Stimulated activated CD8-positive, alpha-beta memory T cell treated with anti-CD3 and anti-CD28 coated beads, Interleukin-7, amount 100 ng/mL, for 4 hours (primary cell): ENCODE results near the gene GDF7.
"Not testable (repeated sequence)": the region's sequence is repeated elsewhere in the genome, so short reads cannot be mapped to it uniquely, and the experiment has no call there.

Experiments used
- DNase-seq, 2 donors: peaks; one replicate each; pipeline ENCODE4 v3.0.0-alpha.2; 2020; ENCODE audit warnings: low read depth in 2 of 2

Gene GDF7

DNA sequence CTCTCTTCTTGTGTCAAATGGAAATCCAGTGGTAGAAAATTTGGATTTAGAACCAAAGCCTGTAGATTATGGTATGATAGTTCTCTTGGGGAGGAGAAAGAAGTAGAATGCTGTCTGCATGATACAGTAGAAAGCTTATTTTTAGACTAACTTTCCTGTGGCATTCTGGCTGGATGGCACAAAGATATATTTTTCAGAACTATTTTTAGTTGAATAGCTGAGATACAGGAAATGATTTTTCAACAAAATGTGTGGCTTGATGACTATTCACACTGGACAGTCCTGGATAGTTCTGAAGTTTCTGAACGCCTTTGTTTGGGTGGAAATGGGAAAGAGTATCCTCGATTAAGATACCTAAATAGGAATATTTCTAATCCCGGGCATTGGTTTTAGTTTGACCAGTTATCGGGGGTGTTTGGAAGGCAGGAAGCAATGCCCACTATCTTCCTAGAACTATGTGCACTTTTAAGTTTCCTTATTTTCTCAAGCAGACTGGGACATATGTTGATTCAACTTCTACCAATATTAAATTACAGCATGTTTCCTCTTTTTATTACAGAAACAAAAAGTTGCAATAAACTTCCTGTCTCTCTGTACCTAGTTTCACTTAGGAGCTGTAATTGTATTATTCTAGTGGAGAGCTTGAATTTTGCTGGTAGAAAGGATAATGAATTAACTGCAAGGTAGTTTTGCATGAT lies 32.1 kb downstream of the GDF7 start:
- no peak for DNase-seq

GRCh38 chr2:20702563-20702962 lies 35.6 kb downstream of the GDF7 start:
- no peak for DNase-seq

- DNase-seq, result no peak
Observed at GRCh38 chr2:20704886-20705285, 37.9 kb downstream of the GDF7 start.

- DNase-seq, result no peak
Observed at GRCh38 chr2:20706217-20706616, 39.3 kb downstream of the GDF7 start.

DNA sequence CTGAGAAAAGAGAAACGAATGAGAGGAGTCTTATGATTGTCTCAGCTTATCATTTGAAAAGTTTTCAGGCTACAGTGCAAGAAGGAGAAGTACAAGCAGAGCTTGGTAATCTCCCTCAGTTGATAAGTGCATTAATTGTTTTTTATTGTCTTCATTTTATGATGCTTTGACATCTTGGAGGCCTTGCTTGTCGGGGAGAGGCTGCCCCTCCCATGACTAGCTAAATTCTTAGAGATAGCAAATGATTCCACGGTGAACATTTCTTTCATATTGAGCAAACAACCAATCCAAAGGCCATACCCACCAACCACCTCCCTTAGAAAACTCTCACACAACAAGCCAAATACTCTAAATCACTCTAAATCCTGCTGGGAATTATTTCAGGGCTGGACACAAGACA lies 39.8 kb downstream of the GDF7 start:
- no peak for DNase-seq

GRCh38 chr2:20707601-20708000 lies 40.7 kb downstream of the GDF7 start:
- no peak for DNase-seq

GRCh38 chr2:20711641-20712040 lies 44.7 kb downstream of the GDF7 start:
- DNase-seq, result not testable (repeated sequence)

GRCh38 chr2:20713585-20713984 lies 46.6 kb downstream of the GDF7 start:
- DNase-seq, result not testable (repeated sequence)

DNA sequence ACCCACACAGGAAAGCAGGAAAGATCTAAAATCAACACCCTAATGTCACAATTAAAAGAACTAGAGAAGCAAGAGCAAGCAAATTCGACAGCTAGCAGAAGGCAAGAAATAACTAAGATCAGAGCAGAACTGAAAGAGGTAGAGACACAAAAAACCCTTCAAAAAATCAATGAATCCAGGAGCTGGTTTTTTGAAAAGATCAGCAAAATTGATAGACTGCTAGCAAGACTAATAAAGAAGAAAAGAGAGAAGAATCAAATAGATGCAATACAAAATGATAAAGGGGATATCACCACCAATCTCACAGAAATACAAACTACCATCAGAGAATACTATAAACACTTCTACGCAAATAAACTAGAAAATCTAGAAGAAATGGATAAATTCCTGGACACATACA lies 47.5 kb downstream of the GDF7 start:
- DNase-seq, result not testable (repeated sequence)

- DNase-seq, result not testable (repeated sequence)
Observed at GRCh38 chr2:20716164-20716563, 49.2 kb downstream of the GDF7 start.

- no peak for DNase-seq
Observed at GRCh38 chr2:20717641-20718040, 50.7 kb downstream of the GDF7 start.

GRCh38 chr2:20722592-20723240 lies 55.8 kb downstream of the GDF7 start:
- DNase-seq, result no peak

- DNase-seq, result no peak
Observed at GRCh38 chr2:20723543-20723942, 56.6 kb downstream of the GDF7 start.

- DNase-seq, result no peak
Observed at GRCh38 chr2:20724500-20725053, 57.6 kb downstream of the GDF7 start.

DNA sequence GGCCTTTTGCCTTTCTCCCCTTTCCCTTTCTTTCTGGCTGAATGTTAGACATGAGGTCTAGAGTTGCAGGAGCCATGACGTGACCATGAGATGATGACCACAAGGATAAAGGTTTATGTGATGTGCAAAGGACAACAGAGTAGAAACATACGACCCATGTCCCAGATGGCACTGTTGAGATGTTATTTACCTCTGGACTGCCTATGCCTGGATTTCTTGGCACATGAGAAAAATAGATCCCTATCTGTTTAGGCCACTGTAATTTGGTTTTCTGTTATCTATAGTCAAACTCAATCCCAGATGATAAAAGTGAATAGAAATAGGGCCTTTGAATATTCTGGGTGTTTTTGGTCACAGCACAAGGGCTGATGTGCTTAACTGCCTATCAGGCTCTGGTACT lies 58.8 kb downstream of the GDF7 start:
- DNase-seq, result no peak

DNA sequence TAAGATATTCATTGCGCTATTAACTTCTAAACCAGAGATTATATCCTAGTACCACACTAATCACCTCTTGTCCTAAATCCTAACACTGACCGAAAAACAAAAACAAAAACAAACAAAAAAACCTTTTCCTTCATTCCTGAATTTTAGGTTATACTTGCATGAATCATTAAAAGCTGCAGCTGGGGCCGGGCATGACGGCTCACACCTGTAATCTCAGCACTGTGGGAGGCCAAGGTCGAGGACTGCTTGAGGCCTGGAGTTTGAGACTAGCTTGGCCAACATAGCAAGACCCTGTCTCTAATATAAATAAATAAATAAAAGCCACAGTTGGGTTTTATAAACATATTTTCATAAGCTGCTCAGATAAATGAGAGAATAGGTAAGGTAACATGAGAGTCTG lies 60.0 kb downstream of the GDF7 start:
- no peak for DNase-seq

GRCh38 chr2:20728114-20728758 lies 61.3 kb downstream of the GDF7 start:
- no peak for DNase-seq
